ENCODE data around the gene RGS12. TPM values are rescaled to one million over a fixed set of nuclear protein-coding genes. Genes with fewer than 3 reads are reported as not detected.

RGS12 gene
- total RNA-seq, 1 donor from 2014 or later, result 10.6 TPM

DNA sequence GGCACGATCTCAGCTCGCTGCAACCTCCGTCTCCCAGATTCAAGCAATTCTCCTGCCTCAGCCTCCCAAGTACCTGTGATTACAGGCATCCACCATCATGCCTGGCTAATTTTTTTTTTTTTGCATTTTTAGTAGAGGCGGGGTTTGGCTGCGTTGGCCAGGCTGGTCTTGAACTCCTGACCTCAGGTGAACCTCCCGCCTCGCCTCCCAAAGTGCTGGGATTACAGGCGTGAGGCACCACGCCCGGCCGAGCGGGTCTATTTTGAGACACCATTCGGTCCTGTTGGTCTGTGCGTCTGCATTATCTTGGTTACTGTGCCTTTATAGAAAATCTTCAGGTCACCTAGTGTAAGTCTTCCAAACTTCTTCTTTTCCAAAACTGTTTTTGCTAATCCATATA lies 21.7 kb upstream of the RGS12 start:
- peaks cover 11% of the 10 kb centered on the region for H3K4me1 Mint-ChIP-seq
- H3K4me3 Mint-ChIP-seq, result no peak overlapping the region
- no peak overlapping the region for H3K27ac Mint-ChIP-seq
- H3K27me3 Mint-ChIP-seq, result no peaks in the 10 kb centered on the region
- POLR2A ChIA-PET, result no interaction called here
- ATAC-seq (ENCODE audit: low read depth), result no peak
- DNase-seq, result no peak
- CTCF ChIA-PET, result interaction anchor here (0.9 kb wide), 1 partner anchor 46 kb away, joined by 3 read pairs; no protein-coding TSS in a partner anchor
- peaks cover 9% of the 10 kb centered on the region for H3K9me3 Mint-ChIP-seq
- TF ChIP-seq, protein P1, sequence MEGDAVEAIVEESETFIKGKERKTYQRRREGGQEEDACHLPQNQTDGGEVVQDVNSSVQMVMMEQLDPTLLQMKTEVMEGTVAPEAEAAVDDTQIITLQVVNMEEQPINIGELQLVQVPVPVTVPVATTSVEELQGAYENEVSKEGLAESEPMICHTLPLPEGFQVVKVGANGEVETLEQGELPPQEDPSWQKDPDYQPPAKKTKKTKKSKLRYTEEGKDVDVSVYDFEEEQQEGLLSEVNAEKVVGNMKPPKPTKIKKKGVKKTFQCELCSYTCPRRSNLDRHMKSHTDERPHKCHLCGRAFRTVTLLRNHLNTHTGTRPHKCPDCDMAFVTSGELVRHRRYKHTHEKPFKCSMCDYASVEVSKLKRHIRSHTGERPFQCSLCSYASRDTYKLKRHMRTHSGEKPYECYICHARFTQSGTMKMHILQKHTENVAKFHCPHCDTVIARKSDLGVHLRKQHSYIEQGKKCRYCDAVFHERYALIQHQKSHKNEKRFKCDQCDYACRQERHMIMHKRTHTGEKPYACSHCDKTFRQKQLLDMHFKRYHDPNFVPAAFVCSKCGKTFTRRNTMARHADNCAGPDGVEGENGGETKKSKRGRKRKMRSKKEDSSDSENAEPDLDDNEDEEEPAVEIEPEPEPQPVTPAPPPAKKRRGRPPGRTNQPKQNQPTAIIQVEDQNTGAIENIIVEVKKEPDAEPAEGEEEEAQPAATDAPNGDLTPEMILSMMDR (IDR thresholded peaks at IDR 0.05), result no peak
- intact Hi-C loops (cut with micrococcal nuclease), result no loop called here
- peaks cover 1% of the 10 kb centered on the region for H3K36me3 Mint-ChIP-seq (ENCODE audit: low read depth)

DNA sequence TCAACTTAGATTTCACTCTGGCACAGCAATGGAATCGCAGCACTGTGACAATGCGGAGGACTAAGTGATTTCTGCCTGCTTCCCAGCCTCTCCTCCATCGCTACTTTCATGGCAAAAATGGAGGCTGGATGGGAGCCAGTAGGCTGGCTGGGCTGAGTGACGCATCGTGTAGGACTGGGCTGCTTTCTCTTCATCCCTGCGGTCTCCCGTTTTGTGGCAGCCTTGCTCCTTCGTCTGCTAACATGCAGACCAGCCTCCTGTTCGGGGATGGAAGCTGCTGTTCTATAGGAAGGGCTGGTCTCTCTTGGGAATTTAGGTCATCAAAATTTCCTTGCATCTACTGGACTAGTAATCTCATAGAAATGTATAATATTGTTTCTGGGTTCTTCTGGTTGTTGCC lies 15.8 kb upstream of the RGS12 start:
- TF ChIP-seq, protein P1 (IDR thresholded peaks at IDR 0.05), result no peak
- peaks cover 15% of the 10 kb centered on the region for H3K9me3 Mint-ChIP-seq
- H3K4me1 Mint-ChIP-seq, result peaks cover 8% of the 10 kb centered on the region
- H3K36me3 Mint-ChIP-seq (ENCODE audit: low read depth), result peaks cover 1% of the 10 kb centered on the region
- CTCF ChIA-PET, result no interaction called here
- no peaks in the 10 kb centered on the region for H3K27me3 Mint-ChIP-seq
- POLR2A ChIA-PET, result no interaction called here
- no peak for ATAC-seq (ENCODE audit: low read depth)
- no peak overlapping the region for H3K4me3 Mint-ChIP-seq
- DNase-seq, result no peak
- intact Hi-C loops (cut with micrococcal nuclease), result no loop called here
- no peak overlapping the region for H3K27ac Mint-ChIP-seq

DNA sequence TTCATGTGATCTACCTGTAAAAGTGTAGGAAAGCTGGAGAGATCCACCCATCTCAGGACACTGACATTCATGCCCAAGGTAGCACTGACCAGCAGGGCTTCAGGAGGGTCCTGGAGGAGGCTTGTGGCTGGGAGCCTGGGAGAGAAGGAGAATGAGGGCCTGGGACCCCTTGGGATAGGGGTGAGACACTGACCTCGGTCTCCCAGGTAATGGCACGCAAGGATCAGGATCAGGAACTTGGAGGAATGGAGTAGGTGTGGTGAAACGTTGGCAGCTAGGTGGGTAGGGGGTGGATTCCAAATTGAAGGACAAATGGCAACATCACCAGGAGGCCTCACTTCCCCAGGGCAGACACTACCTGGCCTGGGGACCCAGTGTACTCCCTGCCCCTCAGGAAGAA lies 12.4 kb upstream of the RGS12 start:
- H3K27me3 Mint-ChIP-seq, result no peaks in the 10 kb centered on the region
- no peaks in the 10 kb centered on the region for H3K36me3 Mint-ChIP-seq (ENCODE audit: low read depth)
- ATAC-seq (ENCODE audit: low read depth), result no peak
- TF ChIP-seq, protein P1 (IDR thresholded peaks at IDR 0.05), result no peak
- ChIA-PET CTCF (no interaction called here), POLR2A (no interaction called here)
- intact Hi-C loops (cut with micrococcal nuclease), result no loop called here
- no peak overlapping the region for H3K4me3 Mint-ChIP-seq
- no peaks in the 10 kb centered on the region for H3K4me1 Mint-ChIP-seq
- peaks cover 9% of the 10 kb centered on the region for H3K9me3 Mint-ChIP-seq
- no peak for DNase-seq
- H3K27ac Mint-ChIP-seq, result no peak overlapping the region

DNA sequence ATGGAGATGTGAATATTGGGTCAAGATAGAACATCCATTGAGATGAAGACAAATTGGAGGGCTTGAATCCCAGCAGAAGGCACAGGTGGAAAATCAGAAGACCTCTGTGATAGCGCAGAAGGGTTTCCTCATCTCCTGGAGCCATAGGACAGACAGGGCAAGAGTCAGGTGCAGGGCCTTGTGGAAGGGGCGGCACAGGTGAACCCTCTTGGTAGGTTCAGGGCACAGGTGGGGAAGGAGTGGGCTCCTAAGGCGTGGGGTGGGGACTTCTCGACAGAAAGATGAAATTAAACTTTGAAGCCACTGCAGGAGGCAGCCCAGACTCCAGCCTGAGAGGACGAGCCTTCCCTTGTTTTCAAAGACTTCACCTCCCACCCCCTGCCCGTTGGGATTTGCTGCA lies 9.3 kb upstream of the RGS12 start:
- no peak for DNase-seq
- Mint-ChIP-seq H3K27me3 (no peaks in the 10 kb centered on the region), H3K4me1 (peaks cover 13% of the 10 kb centered on the region), H3K4me3 (no peak overlapping the region), H3K9me3 (peaks cover 9% of the 10 kb centered on the region), H3K27ac (no peak overlapping the region), H3K36me3 (ENCODE audit: low read depth) (no peaks in the 10 kb centered on the region)
- no peak for ATAC-seq (ENCODE audit: low read depth)
- CTCF ChIA-PET, result no interaction called here
- intact Hi-C loops (cut with micrococcal nuclease), result no loop called here
- POLR2A ChIA-PET, result no interaction called here
- TF ChIP-seq, protein P1 (IDR thresholded peaks at IDR 0.05), result no peak

DNA sequence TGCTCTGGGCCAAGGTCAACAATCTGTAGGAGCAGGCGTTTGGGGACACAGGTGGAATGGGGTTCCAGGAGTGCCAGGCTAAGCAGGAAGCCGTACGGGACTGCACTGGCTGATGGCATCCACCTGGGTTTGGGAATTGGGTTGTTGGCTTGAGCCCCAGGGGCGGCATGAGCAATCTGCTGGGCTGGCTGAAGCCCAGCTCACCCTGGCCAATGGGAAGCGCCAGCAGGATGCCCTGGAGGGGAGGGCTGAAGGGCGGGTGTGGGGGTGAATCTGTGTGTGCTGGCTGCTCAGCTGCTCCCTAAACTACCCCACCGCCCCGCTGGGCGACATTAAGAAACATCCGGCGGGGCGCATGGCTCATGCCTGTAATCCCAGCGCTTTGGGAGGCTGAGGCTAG lies 8.9 kb upstream of the RGS12 start:
- TF ChIP-seq, protein P1 (IDR thresholded peaks at IDR 0.05), result no peak
- Mint-ChIP-seq H3K4me1 (peaks cover 13% of the 10 kb centered on the region), H3K27me3 (peaks cover 2% of the 10 kb centered on the region), H3K9me3 (peaks cover 8% of the 10 kb centered on the region), H3K36me3 (ENCODE audit: low read depth) (no peaks in the 10 kb centered on the region), H3K4me3 (no peak overlapping the region), H3K27ac (no peak overlapping the region)
- ChIA-PET CTCF (no interaction called here), POLR2A (no interaction called here)
- DNase-seq (no peak), ATAC-seq (ENCODE audit: low read depth) (no peak)
- intact Hi-C loops (cut with micrococcal nuclease), result no loop called here

All from activated B cell treated with CpG ODN at 0.5 μM for 24 hours (primary cell).